ENCODE results near the gene NLGN3. TPM values are rescaled to one million over a fixed set of nuclear protein-coding genes. Genes with fewer than 3 reads are reported as not detected.

The NLGN3 gene
- under 1 TPM; 0.46 to 0.69 TPM for total RNA-seq
- polyA plus RNA-seq = 0.16 TPM

GRCh38 chrX:71144651-71145050 is at the start of gene NLGN3:
TSS of gene NLGN3 (plus strand) at chrX:71144841. CDS start at chrX:71147750, 2,909 bp downstream.
- Histone ChIP-seq H3K27ac (ENCODE audit: low read depth, low read length) (no peak within 1 kb of the TSS), H3K27me3 (ENCODE audit: insufficient read depth, low read length, poor library complexity, severe bottlenecking) (no peaks in the 10 kb centered on the region), H3K4me3 (ENCODE audit: low read length) (no peak within 1 kb of the TSS), H3K36me3 (ENCODE audit: insufficient read depth, low read length) (no peaks in the 10 kb centered on the region), H3K4me1 (ENCODE audit: insufficient read depth, low read length) (peaks cover 10% of the 10 kb centered on the region), H3K9me3 (ENCODE audit: low read length) (no peaks in the 10 kb centered on the region)
- Mint-ChIP-seq H3K27me3 (peaks cover 0 to 13% of the 10 kb centered on the region in 2 donors), H3K4me3 (peak within 1 kb of the TSS in 4 of 7 donors; percentile 11 to 74 (median 28)), H3K4me1 (peaks cover 8 to 24% (median 11%) of the 10 kb centered on the region in 3 donors), H3K9me3 (no peaks in the 10 kb centered on the region), H3K27ac (peak within 1 kb of the TSS in 6 of 8 donors; percentile 12 to 75 (median 57)), H3K36me3 (peaks cover 0 to 26% (median 2%) of the 10 kb centered on the region in 3 donors)
- CTCF ChIA-PET = no interaction called here
- POLR2A ChIA-PET = no interaction called here
- DNase-seq = no peak

DNA sequence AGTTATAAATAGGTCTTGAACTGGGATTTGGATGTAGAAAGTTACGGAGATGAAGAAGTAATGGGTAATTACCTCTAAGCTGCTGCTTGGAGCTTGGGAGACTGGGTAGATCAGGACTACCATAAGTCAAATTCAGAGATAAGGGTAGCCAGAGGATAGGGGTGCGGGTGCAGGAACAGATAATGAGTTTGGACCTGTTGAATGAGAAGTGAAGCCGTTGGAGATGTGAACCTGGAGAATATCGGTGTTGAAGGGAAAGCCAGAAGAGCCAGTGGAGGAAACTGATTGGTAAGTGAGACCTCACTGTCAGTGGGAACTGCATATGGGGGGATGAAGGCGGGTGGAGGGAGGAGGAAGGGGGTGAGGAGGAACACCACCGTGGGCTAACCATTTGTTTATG is 49.6 kb upstream of the NLGN3 start:
- POLR2A ChIA-PET = interaction anchor here (2.4 kb wide), 1 partner anchor 23 kb away, joined by 13 read pairs; the partner anchor contains the start of gene MED12
- DNase-seq = no peak
- peak overlapping the region; percentile 62 for H3K4me3 ChIP-seq (ENCODE audit: low read length)
- H3K36me3 Mint-ChIP-seq = peaks cover 0 to 4% (median 0%) of the 10 kb centered on the region in 3 donors
- H3K36me3 ChIP-seq (ENCODE audit: insufficient read depth, low read length) = no peaks in the 10 kb centered on the region
- CTCF ChIA-PET = interaction anchor here (0.8 kb wide), 1 partner anchor 32 kb away, joined by 3 read pairs; no protein-coding TSS in a partner anchor
- H3K9me3 Mint-ChIP-seq = no peaks in the 10 kb centered on the region
- H3K4me3 Mint-ChIP-seq = peak overlapping the region; percentile 86 to 100 (median 96)
- H3K4me1 Mint-ChIP-seq = peaks cover 39 to 47% (median 40%) of the 10 kb centered on the region in 3 donors
- peaks cover 0 to 8% of the 10 kb centered on the region in 2 donors for H3K27me3 Mint-ChIP-seq
- peaks cover 20% of the 10 kb centered on the region for H3K4me1 ChIP-seq (ENCODE audit: insufficient read depth, low read length)
- H3K27ac ChIP-seq (ENCODE audit: low read depth, low read length) = peak overlapping the region; percentile 57
- H3K9me3 ChIP-seq (ENCODE audit: low read length) = no peaks in the 10 kb centered on the region
- no peaks in the 10 kb centered on the region for H3K27me3 ChIP-seq (ENCODE audit: insufficient read depth, low read length, poor library complexity, severe bottlenecking)
- peak overlapping the region in 4 of 8 donors; percentile 57 to 94 (median 65) for H3K27ac Mint-ChIP-seq

- peak within 1 kb of the TSS; percentile 57 to 99 (median 96) for H3K27ac Mint-ChIP-seq
- Histone ChIP-seq H3K9me3 (ENCODE audit: low read length) (no peaks in the 10 kb centered on the region), H3K4me3 (ENCODE audit: low read length) (peak within 1 kb of the TSS; percentile 90), H3K27ac (ENCODE audit: low read depth, low read length) (peak within 1 kb of the TSS; percentile 57), H3K36me3 (ENCODE audit: insufficient read depth, low read length) (no peaks in the 10 kb centered on the region), H3K4me1 (ENCODE audit: insufficient read depth, low read length) (peaks cover 20% of the 10 kb centered on the region), H3K27me3 (ENCODE audit: insufficient read depth, low read length, poor library complexity, severe bottlenecking) (no peaks in the 10 kb centered on the region)
- no peaks in the 10 kb centered on the region for H3K9me3 Mint-ChIP-seq
- peak; percentile 81 to 94 (median 86) for DNase-seq
- ChIA-PET CTCF (interaction anchor here (1.0 to 1.4 kb wide), 2 partner anchors 34 to 42 kb away, joined by 3 to 6 read pairs; no protein-coding TSS in a partner anchor), POLR2A (interaction anchor here (0.7 to 2.6 kb wide), 3 partner anchors 16 to 28 kb away, joined by 3 to 13 read pairs (median 11); partner anchors contain the start of genes IL2RG and MED12)
- peaks cover 42 to 50% (median 43%) of the 10 kb centered on the region in 3 donors for H3K4me1 Mint-ChIP-seq
- peaks cover 0 to 8% of the 10 kb centered on the region in 2 donors for H3K27me3 Mint-ChIP-seq
- peak within 1 kb of the TSS; percentile 86 to 100 (median 96) for H3K4me3 Mint-ChIP-seq
- H3K36me3 Mint-ChIP-seq = peaks cover 0 to 4% (median 0%) of the 10 kb centered on the region in 3 donors
Observed at GRCh38 chrX:71095555-71095980, 49.1 kb upstream of the NLGN3 start, which contains the start of gene FOXO4. TSS of gene FOXO4 (plus strand) at chrX:71095851. CDS start at chrX:71096529, 678 bp downstream.

DNA sequence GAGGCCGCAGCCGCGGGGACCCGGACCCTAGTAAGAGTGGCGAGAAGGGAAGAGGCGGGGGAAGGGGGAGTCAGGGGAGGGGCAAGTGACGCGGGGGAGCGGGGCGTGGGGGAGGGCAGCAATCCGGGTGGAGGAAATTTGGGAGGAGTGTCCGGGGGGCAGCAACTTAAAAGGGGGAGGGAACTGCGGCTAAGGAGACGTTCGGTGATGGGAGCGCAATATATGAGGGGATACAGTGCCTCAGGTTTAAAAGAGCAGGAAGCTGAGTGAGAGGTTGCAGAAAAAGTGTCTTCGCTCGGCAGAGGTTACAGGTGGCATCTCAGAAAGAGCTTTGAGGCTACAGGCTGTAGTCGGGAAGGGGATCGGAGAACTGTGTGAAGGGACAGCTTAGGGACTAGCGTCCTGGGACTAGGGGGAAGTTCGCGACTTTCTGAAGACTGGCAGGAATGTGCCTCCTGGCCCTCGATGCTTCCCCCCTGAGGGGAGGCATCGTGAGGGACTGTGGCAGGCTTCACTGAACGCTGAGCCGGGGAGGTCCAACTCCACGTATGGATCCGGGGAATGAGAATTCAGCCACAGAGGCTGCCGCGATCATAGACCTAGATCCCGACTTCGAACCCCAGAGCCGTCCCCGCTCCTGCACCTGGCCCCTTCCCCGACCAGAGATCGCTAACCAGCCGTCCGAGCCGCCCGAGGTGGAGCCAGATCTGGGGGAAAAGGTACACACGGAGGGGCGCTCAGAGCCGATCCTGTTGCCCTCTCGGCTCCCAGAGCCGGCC is 48.5 kb upstream of the NLGN3 start:
- peak in 4 of 5 donors; percentile 43 to 72 (median 66) for DNase-seq
- H3K9me3 ChIP-seq (ENCODE audit: low read length) = no peaks in the 10 kb centered on the region
- peaks cover 0 to 4% (median 0%) of the 10 kb centered on the region in 3 donors for H3K36me3 Mint-ChIP-seq
- ChIA-PET CTCF (interaction anchor here (0.6 to 1.4 kb wide), 3 partner anchors 33 to 41 kb away, joined by 3 to 6 read pairs (median 3); no protein-coding TSS in a partner anchor), POLR2A (interaction anchor here (0.6 to 2.6 kb wide), 5 partner anchors 10 to 158 kb away, joined by 3 to 13 read pairs (median 6); partner anchors contain the start of genes IL2RG and MED12)
- no peaks in the 10 kb centered on the region for H3K36me3 ChIP-seq (ENCODE audit: insufficient read depth, low read length)
- H3K4me3 Mint-ChIP-seq = peak overlapping the region; percentile 86 to 100 (median 96)
- H3K27ac Mint-ChIP-seq = peak overlapping the region; percentile 57 to 99 (median 96)
- H3K4me3 ChIP-seq (ENCODE audit: low read length) = peak overlapping the region; percentile 90
- H3K9me3 Mint-ChIP-seq = no peaks in the 10 kb centered on the region
- H3K27ac ChIP-seq (ENCODE audit: low read depth, low read length) = peak overlapping the region; percentile 57
- peaks cover 22% of the 10 kb centered on the region for H3K4me1 ChIP-seq (ENCODE audit: insufficient read depth, low read length)
- peaks cover 0 to 9% of the 10 kb centered on the region in 2 donors for H3K27me3 Mint-ChIP-seq
- no peaks in the 10 kb centered on the region for H3K27me3 ChIP-seq (ENCODE audit: insufficient read depth, low read length, poor library complexity, severe bottlenecking)
- H3K4me1 Mint-ChIP-seq = peaks cover 48 to 56% (median 49%) of the 10 kb centered on the region in 3 donors

- H3K4me1 ChIP-seq (ENCODE audit: insufficient read depth, low read length) = peaks cover 27% of the 10 kb centered on the region
- peaks cover 53 to 61% (median 54%) of the 10 kb centered on the region in 3 donors for H3K4me1 Mint-ChIP-seq
- peaks cover 0 to 4% (median 0%) of the 10 kb centered on the region in 3 donors for H3K36me3 Mint-ChIP-seq
- CTCF ChIA-PET = interaction anchor here (1.0 to 1.4 kb wide), 2 partner anchors 33 to 41 kb away, joined by 3 to 6 read pairs; no protein-coding TSS in a partner anchor
- peak overlapping the region; percentile 21 to 99 (median 71) for H3K27ac Mint-ChIP-seq
- peak overlapping the region; percentile 86 to 100 (median 96) for H3K4me3 Mint-ChIP-seq
- no peaks in the 10 kb centered on the region for H3K27me3 ChIP-seq (ENCODE audit: insufficient read depth, low read length, poor library complexity, severe bottlenecking)
- peak overlapping the region; percentile 57 for H3K27ac ChIP-seq (ENCODE audit: low read depth, low read length)
- no peaks in the 10 kb centered on the region for H3K9me3 ChIP-seq (ENCODE audit: low read length)
- peak overlapping the region; percentile 90 for H3K4me3 ChIP-seq (ENCODE audit: low read length)
- no peaks in the 10 kb centered on the region for H3K36me3 ChIP-seq (ENCODE audit: insufficient read depth, low read length)
- no peaks in the 10 kb centered on the region for H3K9me3 Mint-ChIP-seq
- H3K27me3 Mint-ChIP-seq = peaks cover 0 to 9% of the 10 kb centered on the region in 2 donors
- no peak for DNase-seq
- POLR2A ChIA-PET = interaction anchor here (0.5 to 2.6 kb wide), 4 partner anchors 9 to 277 kb away, joined by 3 to 13 read pairs (median 8); partner anchors contain the start of genes IL2RG and MED12
Observed at GRCh38 chrX:71096760-71097032, 47.9 kb upstream of the NLGN3 start.

GRCh38 chrX:71098302-71098701 is 46.3 kb upstream of the NLGN3 start:
- no peak overlapping the region for H3K27ac ChIP-seq (ENCODE audit: low read depth, low read length)

DNA sequence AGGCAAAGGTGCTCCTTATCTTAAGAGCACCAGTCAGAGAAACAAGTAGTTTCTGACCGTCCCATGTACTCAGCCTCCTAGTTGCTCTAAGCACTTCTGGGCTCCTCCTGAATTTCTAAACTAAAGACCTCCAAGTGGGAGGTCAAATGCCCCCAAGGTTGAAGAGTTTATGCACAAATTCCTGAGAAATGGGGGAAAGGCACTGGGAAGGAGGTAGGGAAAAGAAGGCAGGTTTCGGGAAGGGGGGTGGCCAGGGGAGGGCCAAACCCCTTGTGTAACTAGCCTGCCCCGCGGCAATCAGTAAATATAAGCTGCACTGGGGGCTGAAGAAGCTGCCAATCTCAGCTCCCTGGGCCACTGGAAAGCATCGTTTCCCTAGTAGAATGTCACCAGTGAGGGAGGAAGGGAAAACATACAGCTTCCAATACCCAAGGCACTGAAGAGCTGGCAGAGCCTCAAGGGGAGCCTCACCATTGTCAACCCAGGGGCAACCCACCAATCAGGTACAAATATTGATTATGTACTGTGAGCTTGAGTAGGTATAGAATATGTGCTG is 45.6 kb upstream of the NLGN3 start:
- DNase-seq = no peak
- peaks cover 74 to 82% (median 78%) of the 10 kb centered on the region in 3 donors for H3K4me1 Mint-ChIP-seq
- H3K27ac ChIP-seq (ENCODE audit: low read depth, low read length) = no peak overlapping the region
- no peaks in the 10 kb centered on the region for H3K27me3 ChIP-seq (ENCODE audit: insufficient read depth, low read length, poor library complexity, severe bottlenecking)
- H3K4me3 Mint-ChIP-seq = peak overlapping the region in 2 of 7 donors; percentile 69 to 77
- peaks cover 51% of the 10 kb centered on the region for H3K4me1 ChIP-seq (ENCODE audit: insufficient read depth, low read length)
- H3K36me3 ChIP-seq (ENCODE audit: insufficient read depth, low read length) = no peaks in the 10 kb centered on the region
- H3K9me3 ChIP-seq (ENCODE audit: low read length) = no peaks in the 10 kb centered on the region
- H3K4me3 ChIP-seq (ENCODE audit: low read length) = no peak overlapping the region
- peaks cover 0 to 4% (median 0%) of the 10 kb centered on the region in 3 donors for H3K36me3 Mint-ChIP-seq
- CTCF ChIA-PET = interaction anchor here (1.1 to 4.8 kb wide), 6 partner anchors 13 to 83 kb away, joined by 3 to 58 read pairs (median 8); partner anchors contain the start of genes IL2RG and MED12
- no peaks in the 10 kb centered on the region for H3K9me3 Mint-ChIP-seq
- POLR2A ChIA-PET = interaction anchor here (1.2 to 2.6 kb wide), 3 partner anchors 13 to 30 kb away, joined by 5 to 12 read pairs (median 9); partner anchors contain the start of genes IL2RG and MED12
- H3K27ac Mint-ChIP-seq = peak overlapping the region in 7 of 8 donors; percentile 4 to 90 (median 57)
- H3K27me3 Mint-ChIP-seq = peaks cover 0 to 11% of the 10 kb centered on the region in 2 donors

More at GRCh38 chrX:71098302-71098701, 46.3 kb upstream of the NLGN3 start:
- Histone ChIP-seq H3K27me3 (ENCODE audit: insufficient read depth, low read length, poor library complexity, severe bottlenecking) (no peaks in the 10 kb centered on the region), H3K9me3 (ENCODE audit: low read length) (no peaks in the 10 kb centered on the region), H3K4me3 (ENCODE audit: low read length) (no peak overlapping the region), H3K4me1 (ENCODE audit: insufficient read depth, low read length) (peaks cover 43% of the 10 kb centered on the region), H3K36me3 (ENCODE audit: insufficient read depth, low read length) (no peaks in the 10 kb centered on the region)
- ChIA-PET CTCF (interaction anchor here (1.3 to 1.5 kb wide), 2 partner anchors 20 to 82 kb away, joined by 5 to 6 read pairs; partner anchors contain the start of gene MED12), POLR2A (interaction anchor here (2.6 kb wide), 1 partner anchor 14 kb away, joined by 11 read pairs; the partner anchor contains the start of gene IL2RG)
- H3K27ac Mint-ChIP-seq = peak overlapping the region; percentile 56 to 94 (median 84)
- no peaks in the 10 kb centered on the region for H3K9me3 Mint-ChIP-seq
- H3K4me3 Mint-ChIP-seq = peak overlapping the region; percentile 39 to 78 (median 65)
- peaks cover 0 to 9% of the 10 kb centered on the region in 2 donors for H3K27me3 Mint-ChIP-seq
- peak; percentile 69 to 86 (median 78) for DNase-seq
- H3K4me1 Mint-ChIP-seq = peaks cover 67 to 74% (median 70%) of the 10 kb centered on the region in 3 donors
- peaks cover 0 to 4% (median 0%) of the 10 kb centered on the region in 3 donors for H3K36me3 Mint-ChIP-seq

Measured in CD8-positive, alpha-beta memory T cell (primary cell).